Erythroblast (primary cell): ENCODE measurements around the gene CYSLTR2.

Experiments
- GATA1 ChIP-seq: IDR thresholded peaks from 2 replicates; pipeline ENCODE4 v1.6.1; 2011; ENCODE audit warnings: low read depth, mild to moderate bottlenecking, control low read depth, low read length, moderate library complexity
- POLR2A ChIP-seq: IDR thresholded peaks from 2 replicates; pipeline ENCODE4 v1.6.1; 2011; ENCODE audit warnings: mild to moderate bottlenecking, low read length

GRCh38 chr13:48642061-48642460 lies 11.7 kb upstream of the CYSLTR2 start:
- no peak for TF ChIP-seq POLR2A
- no peak for TF ChIP-seq GATA1
